WI38 (cell line): ENCODE results near the gene MINK1.
"Not testable (repeated sequence)": the region's sequence is repeated elsewhere in the genome, so short reads cannot be mapped to it uniquely, and the experiment has no call there.

Source experiments
- H3K4me3 ChIP-seq: 2 replicates; pipeline ENCODE4 v1.5.1; 2011; ENCODE audit warnings: low read depth, mild to moderate bottlenecking, control low read depth, low read length
- TF ChIP-seq, protein P1 (sequence below): IDR thresholded peaks from 2 replicates; pipeline ENCODE4 v1.5.1; 2012; ENCODE audit warnings: low read depth, mild to moderate bottlenecking, control low read depth, low read length

MINK1 gene

GRCh38 chr17:4856937-4857314, 23.8 kb downstream of the MINK1 start:
- H3K4me3 ChIP-seq = no peak overlapping the region
- TF ChIP-seq, protein P1, sequence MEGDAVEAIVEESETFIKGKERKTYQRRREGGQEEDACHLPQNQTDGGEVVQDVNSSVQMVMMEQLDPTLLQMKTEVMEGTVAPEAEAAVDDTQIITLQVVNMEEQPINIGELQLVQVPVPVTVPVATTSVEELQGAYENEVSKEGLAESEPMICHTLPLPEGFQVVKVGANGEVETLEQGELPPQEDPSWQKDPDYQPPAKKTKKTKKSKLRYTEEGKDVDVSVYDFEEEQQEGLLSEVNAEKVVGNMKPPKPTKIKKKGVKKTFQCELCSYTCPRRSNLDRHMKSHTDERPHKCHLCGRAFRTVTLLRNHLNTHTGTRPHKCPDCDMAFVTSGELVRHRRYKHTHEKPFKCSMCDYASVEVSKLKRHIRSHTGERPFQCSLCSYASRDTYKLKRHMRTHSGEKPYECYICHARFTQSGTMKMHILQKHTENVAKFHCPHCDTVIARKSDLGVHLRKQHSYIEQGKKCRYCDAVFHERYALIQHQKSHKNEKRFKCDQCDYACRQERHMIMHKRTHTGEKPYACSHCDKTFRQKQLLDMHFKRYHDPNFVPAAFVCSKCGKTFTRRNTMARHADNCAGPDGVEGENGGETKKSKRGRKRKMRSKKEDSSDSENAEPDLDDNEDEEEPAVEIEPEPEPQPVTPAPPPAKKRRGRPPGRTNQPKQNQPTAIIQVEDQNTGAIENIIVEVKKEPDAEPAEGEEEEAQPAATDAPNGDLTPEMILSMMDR = no peak

- not testable (repeated sequence) for H3K4me3 ChIP-seq
Observed at GRCh38 chr17:4857347-4857746, 24.2 kb downstream of the MINK1 start.

DNA sequence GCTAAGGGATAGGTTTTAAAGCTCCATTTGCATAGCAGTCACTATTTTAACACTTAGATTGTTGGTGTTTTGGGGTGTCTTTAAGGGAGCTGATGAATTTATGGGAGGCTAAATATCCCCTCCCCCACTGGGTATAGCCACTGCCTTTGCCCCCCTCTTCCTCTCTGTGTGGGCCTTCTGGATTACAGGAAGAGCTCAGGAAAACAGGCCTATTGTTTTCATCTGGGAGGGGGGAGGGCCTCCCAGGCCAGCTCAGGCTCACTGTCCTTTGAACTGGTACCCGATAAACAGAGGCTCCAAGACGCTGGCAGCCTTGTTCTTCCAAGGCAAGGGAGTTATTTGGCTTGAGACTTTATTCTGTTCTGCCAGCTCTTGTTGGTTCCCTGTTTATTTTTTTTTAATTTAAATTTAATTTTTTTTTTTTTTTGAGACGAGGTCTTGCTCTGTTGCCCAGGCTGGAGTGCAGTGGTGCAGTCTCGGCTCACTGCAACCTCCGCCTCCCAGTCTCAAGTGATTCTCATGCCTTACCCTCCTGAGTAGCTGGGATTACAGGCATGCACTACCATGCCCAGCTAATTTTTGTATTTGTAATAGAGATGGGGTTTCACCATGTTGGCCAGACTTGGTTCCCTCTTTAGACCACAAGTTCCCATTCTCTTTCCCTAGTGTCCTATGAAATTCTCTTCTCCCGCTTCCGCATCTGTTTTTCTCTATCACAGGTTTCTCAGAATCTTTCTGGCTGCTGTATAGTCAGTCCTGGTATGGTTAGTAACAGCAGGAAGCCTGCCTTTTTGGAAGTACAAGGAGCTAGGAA, 25.1 kb downstream of the MINK1 start:
- no peak overlapping the region for H3K4me3 ChIP-seq

DNA sequence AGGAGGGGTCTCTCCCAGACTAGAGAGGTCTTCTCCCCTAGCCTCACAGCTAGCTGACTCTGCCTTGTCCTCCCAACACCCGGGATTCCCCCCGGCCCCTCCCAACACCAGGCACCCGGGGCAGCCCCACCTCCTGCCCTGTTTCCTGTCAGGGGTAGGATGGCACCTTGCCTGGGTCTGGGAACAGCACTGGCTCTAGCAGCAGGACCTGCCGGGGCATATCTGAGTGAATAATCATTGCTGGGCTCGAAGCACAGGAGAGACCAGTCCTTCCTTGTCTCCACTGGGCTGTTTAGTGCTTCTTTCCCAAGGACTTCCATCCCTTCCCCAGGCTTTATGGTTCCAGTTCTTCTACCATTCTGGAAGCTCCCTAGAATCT, 25.7 kb downstream of the MINK1 start:
- no peak overlapping the region for H3K4me3 ChIP-seq
- TF ChIP-seq, protein P1 = no peak

More for the DNA sequence above, 25.1 kb downstream of the MINK1 start:
- TF ChIP-seq, protein P1 = no peak

DNA sequence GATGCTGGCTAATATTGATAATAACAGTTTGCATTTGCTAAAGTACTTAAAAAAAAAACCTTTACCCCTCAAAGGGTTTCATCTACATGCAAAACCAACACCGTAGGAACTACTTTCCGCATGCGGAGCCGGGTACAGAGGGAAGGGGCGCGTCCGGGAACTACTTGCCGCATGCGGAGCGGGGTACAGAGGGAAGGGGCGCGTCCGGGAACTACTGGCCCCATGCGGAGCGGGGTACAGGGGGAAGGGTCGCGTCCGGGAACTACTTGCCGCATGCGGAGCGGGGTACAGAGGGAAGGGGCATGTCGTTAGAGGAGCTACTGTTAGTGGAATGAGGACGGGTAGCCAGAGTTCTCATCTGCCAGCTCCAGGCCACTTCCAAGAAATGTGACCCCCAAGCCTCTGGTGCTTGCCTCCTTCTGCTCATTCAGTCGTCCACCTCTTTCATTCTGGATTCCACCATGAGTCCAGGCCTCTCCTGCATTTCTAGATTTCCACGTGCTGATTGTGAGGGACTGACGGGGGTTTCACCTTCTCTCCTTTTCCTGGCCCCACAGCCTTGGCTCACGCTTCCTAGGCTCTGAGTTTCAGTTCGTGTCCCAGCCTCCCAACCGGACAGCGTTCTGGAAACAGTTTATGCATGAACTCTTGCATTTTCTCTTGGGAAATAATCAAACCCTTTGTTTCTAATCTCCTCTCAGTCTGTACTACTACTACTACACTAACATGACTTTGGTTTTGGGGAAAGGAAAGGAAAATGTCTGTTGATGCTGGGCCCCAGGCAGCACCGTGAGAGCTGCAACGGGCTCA, 26.9 kb downstream of the MINK1 start:
- no peak overlapping the region for H3K4me3 ChIP-seq
- TF ChIP-seq, protein P1 = no peak

DNA sequence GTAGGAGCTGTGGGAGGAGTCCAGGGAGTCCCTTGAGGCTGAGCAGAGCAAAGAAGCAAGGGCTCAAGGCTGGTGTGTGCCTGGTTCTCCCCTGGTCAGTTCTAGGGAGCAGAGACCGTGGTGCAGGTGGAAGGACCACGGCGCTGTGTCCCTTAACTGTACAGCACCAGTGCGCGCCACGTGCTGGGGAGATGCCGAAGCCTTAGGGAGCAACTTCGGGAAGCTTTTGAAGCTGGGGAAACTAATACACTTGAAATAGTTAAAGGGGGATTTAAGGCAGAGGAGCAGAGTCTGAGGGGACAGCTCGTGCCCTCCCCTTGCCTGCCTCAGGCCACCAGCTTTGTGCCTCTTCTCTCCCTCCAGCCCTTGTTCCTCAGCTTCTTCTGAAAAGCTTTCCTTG, 27.5 kb downstream of the MINK1 start:
- no peak overlapping the region for H3K4me3 ChIP-seq

DNA sequence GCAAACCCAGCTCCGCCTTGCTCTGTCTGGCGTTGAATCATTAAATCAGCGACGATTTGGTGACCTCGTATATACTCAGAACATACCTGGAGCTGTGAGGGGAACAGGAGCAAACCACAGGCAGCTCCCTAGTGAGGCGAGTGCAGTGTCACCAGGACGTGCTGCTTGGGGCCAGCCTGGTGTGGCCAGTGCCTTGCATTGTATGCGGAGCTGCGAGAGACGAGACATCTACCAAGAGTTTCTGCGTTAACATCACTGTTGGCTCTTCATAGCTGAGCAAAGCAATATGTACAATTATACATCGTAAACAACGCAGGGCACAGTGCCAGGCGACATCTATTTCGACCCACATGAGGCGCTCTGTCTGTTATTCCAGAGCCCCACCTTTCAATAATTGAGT, 27.9 kb downstream of the MINK1 start:
- TF ChIP-seq, protein P1 = no peak
- no peak overlapping the region for H3K4me3 ChIP-seq

More for the DNA sequence above, 27.5 kb downstream of the MINK1 start:
- TF ChIP-seq, protein P1 = no peak
